Large intestine (tissue), 3 donors: ENCODE data around the gene CCNF. TPM values are rescaled to one million over a fixed set of nuclear protein-coding genes. Genes with fewer than 3 reads are reported as not detected.

Source experiments
- DNase-seq, 2 donors: peaks; one replicate each; pipeline versions ENCODE4 v3.0.0 to v3.0.0-alpha.2; 2013
- H3K27ac ChIP-seq: one replicate; pipeline ENCODE4 v1.5.1; 2013; ENCODE audit warnings: low read length
- H3K27me3 ChIP-seq: 2 replicates; pipeline ENCODE4 v1.6.1; 2013; ENCODE audit warnings: low read length; ENCODE audit not compliant: control insufficient read depth, insufficient read depth
- H3K36me3 ChIP-seq: 2 replicates; pipeline ENCODE4 v1.6.1; 2013; ENCODE audit warnings: low read length; ENCODE audit not compliant: control insufficient read depth, insufficient read depth
- H3K4me1 ChIP-seq: one replicate; pipeline ENCODE4 v1.6.1; 2013; ENCODE audit warnings: low read length; ENCODE audit not compliant: control insufficient read depth, insufficient read depth
- H3K4me3 ChIP-seq: one replicate; pipeline ENCODE4 v1.5.1; 2013; ENCODE audit warnings: low read length
- H3K9me3 ChIP-seq: one replicate; pipeline ENCODE4 v1.6.1; 2013; ENCODE audit warnings: mild to moderate bottlenecking, low read depth, low read length, moderate library complexity; ENCODE audit not compliant: control insufficient read depth
- WGBS: methylation state at CpG from one replicate; pipeline ENCODE4 v1.1.5; 2013; ENCODE audit warnings: low lambda C conversion rate; ENCODE audit not compliant: insufficient coverage; 5-methylcytosine and 5-hydroxymethylcytosine counted together
- polyA plus RNA-seq: library from polyadenylated mRNA; unstranded; fragments of 120-200 nt; gene quantifications from one replicate; pipeline ENCODE4 v1.2.1, GENCODE V29; 2013

The CCNF gene
- polyA plus RNA-seq, 1 donor, result 6.4 TPM

DNA sequence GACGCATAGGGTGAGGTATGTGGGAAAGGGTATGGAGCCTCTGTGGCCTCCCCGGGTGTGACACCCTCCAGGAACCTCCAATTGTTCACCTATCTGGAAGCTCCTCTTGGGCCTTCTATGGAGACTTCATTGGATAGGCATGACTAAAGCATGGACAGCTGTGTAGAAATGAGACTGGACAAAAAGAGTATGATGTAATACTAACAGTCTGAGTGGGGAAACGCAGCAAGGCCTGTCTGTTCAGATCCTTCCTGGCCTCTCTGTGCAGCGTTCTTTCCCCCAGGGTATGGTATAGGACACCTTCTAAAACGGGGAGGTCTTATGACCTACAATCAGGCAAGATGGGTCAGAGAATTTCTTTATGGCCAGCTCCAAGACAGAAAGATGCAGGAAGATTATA lies 30.7 kb upstream of the CCNF start:
- no CpG with 5 or more reads among the region's 5 CpGs for WGBS
- Histone ChIP-seq H3K4me3 (no peak overlapping the region), H3K36me3 (no peaks in the 10 kb centered on the region), H3K27ac (no peak overlapping the region), H3K9me3 (peaks cover 3% of the 10 kb centered on the region), H3K4me1 (no peaks in the 10 kb centered on the region), H3K27me3 (no peaks in the 10 kb centered on the region)
- no peak for DNase-seq

DNA sequence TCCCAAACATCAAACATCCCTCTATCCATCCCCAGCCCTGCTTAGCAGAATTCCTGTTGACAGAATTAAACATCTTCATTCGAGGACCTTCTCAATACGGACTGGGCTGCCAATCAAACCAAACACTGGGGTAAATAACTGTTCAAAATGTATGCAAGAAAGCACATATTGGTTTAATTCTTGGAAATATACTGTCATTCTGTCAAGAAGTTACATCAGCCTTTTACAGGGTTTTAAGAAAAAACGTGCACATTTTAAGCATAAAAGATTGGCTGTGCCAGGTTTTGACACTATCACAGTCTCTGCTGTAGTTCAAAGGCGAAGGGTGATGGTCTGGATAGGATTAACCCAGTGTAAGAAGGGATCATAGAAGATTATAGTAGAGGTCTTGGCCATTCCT lies 25.1 kb upstream of the CCNF start:
- WGBS, result 50% methylated on average over 2 of the region's 4 CpGs
- H3K27me3 ChIP-seq, result peaks cover 6% of the 10 kb centered on the region

DNA sequence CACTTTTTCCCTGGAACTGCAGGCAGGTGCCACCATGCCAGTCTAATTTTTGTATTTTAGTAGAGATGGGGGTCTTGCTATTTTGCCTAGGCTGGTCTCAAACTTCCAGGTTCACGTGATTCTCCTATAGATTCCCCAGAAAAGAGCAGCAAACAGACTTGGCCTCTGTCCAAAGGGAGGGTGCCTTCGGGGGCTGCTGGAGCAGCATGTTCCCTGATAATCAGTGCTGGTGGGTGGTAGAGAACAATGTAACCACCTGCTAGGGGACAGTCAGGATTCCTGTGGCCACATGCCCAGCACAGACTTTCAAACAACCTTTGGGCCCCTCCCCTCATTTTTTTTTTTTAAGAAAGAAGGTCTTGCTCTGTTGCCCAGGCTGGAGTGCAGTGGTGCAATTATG lies 14.2 kb upstream of the CCNF start:
- no peak overlapping the region for H3K4me3 ChIP-seq
- no peak overlapping the region for H3K27ac ChIP-seq
- no peaks in the 10 kb centered on the region for H3K4me1 ChIP-seq
- DNase-seq, result no peak
- WGBS, result no CpG with 5 or more reads among the region's 2 CpGs
- peaks cover 20% of the 10 kb centered on the region for H3K27me3 ChIP-seq
- H3K36me3 ChIP-seq, result no peaks in the 10 kb centered on the region
- H3K9me3 ChIP-seq, result no peaks in the 10 kb centered on the region

More for the DNA sequence above, 25.1 kb upstream of the CCNF start:
- no peak overlapping the region for H3K4me3 ChIP-seq
- peaks cover 3% of the 10 kb centered on the region for H3K9me3 ChIP-seq
- H3K36me3 ChIP-seq, result no peaks in the 10 kb centered on the region
- no peak overlapping the region for H3K27ac ChIP-seq
- no peaks in the 10 kb centered on the region for H3K4me1 ChIP-seq
- no peak for DNase-seq

DNA sequence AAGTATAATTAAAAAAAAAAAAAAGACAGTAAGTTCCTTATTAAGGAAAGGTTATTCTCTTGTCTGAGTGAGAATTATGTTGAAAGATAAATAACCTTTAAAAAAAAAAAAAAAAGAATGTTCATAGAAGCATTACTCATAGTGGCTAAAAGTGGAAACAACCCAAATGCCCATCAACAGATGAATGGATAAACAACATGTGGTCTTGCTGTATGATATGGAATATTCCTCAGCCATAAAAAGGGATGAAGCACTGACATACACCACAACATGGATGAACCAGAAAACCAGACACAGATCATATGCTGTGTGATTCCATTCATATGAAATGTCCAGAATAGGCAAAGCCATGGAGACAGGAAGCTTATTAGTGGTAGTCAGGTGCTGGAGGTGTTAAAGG lies 9.2 kb upstream of the CCNF start:
- no peaks in the 10 kb centered on the region for H3K4me1 ChIP-seq
- H3K36me3 ChIP-seq, result no peaks in the 10 kb centered on the region
- H3K4me3 ChIP-seq, result no peak overlapping the region
- H3K27ac ChIP-seq, result no peak overlapping the region
- no peaks in the 10 kb centered on the region for H3K9me3 ChIP-seq
- no peak for DNase-seq
- H3K27me3 ChIP-seq, result peaks cover 9% of the 10 kb centered on the region

DNA sequence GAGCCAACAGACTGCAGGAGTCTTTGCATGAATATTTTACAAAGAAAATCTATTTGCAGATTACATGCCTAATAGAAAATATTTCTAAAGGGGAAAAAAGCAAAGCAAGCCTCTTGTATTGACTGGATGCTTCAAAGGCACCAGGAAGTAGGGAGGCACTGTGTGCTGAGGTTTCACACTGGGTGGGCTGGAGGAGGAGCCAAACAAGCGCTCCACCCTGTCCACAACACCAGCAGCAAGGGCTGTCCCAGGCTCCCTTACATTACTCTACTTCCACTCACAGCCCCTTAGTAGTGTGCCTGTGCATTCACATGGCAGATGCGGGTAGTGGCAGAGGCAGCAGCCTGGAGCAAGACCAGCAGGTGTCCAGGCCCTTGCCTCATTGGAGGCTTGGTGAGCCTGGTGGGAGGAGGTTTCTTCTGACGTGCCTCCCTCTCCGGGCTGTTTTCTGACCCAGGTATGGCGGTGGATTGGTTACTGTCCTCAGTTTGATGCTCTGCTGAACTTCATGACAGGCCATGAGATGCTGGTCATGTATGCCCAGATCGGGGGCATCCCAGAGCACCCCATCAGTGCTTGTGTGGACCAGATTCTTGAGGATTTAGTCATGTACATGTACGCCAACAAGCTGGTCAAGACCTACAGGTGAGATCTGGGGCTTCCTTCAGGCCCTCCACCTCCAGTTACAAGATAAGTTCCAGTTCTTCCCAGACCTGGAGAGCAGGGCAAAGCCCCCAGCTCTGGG lies 7.0 kb upstream of the CCNF start:
- no peaks in the 10 kb centered on the region for H3K36me3 ChIP-seq
- H3K27me3 ChIP-seq, result peaks cover 3% of the 10 kb centered on the region
- no peak overlapping the region for H3K4me3 ChIP-seq
- no peak overlapping the region for H3K27ac ChIP-seq
- H3K9me3 ChIP-seq, result no peaks in the 10 kb centered on the region
- no peak for DNase-seq
- no CpG with 5 or more reads among the region's 7 CpGs for WGBS
- no peaks in the 10 kb centered on the region for H3K4me1 ChIP-seq

DNA sequence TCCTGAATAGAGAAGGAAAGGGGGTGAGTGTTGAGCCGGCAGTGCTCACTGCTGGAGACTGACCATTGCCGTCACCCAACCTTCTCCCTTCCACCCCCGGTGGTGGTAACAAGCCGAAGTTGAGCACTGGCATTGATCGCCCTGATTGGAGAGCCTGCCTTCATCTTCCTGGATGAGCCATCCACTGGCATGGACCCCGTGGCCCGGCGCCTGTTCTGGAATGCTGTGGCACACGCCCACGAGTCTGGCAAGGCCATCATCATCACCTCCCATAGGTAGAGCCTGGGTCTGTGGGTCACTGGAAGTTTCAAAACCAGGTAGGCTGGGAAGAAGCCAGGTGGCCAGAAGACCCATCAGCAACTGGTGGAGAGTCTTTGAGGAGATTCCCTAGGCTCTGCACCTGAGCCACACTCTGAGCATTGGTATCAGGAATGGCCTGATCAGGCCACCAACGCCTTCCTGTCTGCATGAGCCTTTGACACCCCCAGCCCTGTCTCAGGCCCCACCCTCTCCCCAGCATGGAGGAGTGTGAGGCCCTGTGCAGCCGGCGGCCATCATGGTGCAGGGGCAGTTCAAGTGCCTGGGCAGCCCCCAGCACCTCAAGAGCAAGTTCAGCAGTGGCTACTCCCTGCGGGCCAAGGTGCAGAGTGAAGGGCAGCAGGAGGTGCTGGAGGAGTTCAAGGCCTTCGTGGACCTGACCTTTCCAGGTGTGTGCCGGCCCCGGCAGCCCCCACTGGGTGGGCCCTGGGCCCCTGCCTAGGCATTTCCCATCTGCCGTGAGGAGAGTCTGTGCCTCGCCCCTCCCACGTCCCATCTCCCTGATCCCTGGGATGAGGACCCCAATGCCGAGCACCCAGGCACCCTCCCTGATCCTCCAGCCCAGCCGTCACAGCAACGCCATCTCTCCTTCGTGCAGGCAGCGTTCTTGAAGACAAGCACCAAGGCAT lies 4.9 kb upstream of the CCNF start:
- Histone ChIP-seq H3K9me3 (no peaks in the 10 kb centered on the region), H3K27ac (no peak overlapping the region), H3K4me3 (no peak overlapping the region), H3K36me3 (no peaks in the 10 kb centered on the region), H3K4me1 (peaks cover 9% of the 10 kb centered on the region), H3K27me3 (peaks cover 3% of the 10 kb centered on the region)
- no CpG with 5 or more reads among the region's 25 CpGs for WGBS
- no peak for DNase-seq

DNA sequence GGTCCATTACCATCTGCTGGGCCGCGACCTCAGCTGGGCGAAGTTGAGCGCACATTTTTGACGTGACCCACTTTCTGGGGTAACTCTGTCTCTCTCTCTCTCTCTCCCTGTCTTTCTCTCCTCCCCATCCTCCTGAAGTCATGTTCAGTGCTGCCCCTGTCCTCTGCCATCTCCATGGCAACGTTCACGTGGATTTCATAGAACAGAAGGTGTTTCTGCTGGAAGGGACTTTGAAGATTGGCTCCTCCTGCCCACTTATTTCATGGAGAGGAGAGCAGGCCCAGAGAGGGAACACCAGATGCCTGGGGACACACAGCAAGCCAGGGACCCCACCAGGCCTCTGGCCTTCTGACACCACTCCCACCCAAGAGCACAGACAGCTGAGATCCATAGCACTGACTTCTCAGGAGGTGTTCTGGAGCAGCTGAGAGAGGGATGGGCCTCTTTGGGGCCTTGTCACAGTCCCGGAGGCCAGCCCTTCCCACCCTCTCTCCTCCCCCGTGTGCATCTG lies 4.2 kb upstream of the CCNF start:
- WGBS, result no CpG with 5 or more reads among the region's 9 CpGs
- Histone ChIP-seq H3K36me3 (no peaks in the 10 kb centered on the region), H3K9me3 (no peaks in the 10 kb centered on the region), H3K4me3 (no peak overlapping the region), H3K27me3 (peaks cover 3% of the 10 kb centered on the region), H3K27ac (no peak overlapping the region), H3K4me1 (peaks cover 10% of the 10 kb centered on the region)
- no peak for DNase-seq

DNA sequence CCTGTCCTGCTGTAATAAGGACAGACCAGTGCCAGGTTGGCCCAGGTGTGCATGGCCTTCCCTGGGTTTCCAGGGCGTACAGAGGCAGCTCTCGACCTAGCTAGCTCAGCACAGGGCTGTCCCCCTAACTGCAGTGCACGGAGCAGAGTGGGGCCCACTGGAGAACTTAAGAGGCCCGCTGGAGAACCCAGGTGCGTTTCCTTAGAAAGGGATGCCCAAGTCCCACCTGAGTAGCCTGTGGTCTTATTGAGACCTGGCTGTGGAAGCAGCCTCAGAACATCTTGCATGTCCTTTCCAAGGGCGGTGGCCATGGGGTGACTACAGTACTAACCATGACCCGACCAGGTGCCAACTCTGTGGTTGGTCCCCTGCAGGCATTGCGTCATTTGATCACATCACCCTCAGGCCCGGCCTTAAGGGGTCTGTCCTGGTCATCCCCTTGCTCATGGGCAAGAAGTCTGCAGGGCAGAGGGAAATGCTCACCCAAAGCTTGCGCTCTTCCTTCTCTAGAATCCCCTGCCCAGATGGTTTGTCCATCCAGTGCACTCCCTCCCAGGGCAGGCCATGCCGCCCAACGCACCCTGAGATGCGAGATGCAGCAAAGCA lies 3.3 kb upstream of the CCNF start:
- H3K9me3 ChIP-seq, result no peaks in the 10 kb centered on the region
- no peak overlapping the region for H3K27ac ChIP-seq
- peaks cover 3% of the 10 kb centered on the region for H3K27me3 ChIP-seq
- H3K36me3 ChIP-seq, result no peaks in the 10 kb centered on the region
- no peak for DNase-seq
- H3K4me3 ChIP-seq, result no peak overlapping the region
- WGBS, result no CpG with 5 or more reads among the region's 13 CpGs
- peaks cover 18% of the 10 kb centered on the region for H3K4me1 ChIP-seq

DNA sequence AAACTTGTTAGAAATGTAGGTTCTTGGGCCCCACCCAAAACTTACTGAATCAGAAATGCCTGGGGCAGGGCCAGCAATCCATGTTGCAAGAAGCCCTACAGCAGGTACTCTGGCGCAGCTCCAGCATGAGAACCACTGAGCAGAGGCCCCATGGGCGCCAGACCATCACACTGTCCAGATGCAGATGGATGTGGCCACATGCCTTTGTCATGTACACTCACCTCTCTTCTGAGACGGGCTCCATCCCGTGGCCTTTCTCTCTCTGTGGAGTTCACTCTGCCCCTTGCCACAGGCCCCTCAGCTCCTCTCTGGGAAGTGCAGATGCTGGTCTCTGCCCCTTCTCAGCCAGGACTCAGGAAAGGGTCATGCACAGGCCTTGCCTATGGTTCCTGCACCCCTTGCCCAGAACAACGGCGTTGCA lies 2.3 kb upstream of the CCNF start:
- H3K4me1 ChIP-seq, result peaks cover 18% of the 10 kb centered on the region
- WGBS, result no CpG with 5 or more reads among the region's 6 CpGs
- peaks cover 3% of the 10 kb centered on the region for H3K27me3 ChIP-seq
- no peak for DNase-seq
- no peak overlapping the region for H3K4me3 ChIP-seq
- no peak overlapping the region for H3K27ac ChIP-seq
- peaks cover under 1% of the 10 kb centered on the region for H3K36me3 ChIP-seq
- no peaks in the 10 kb centered on the region for H3K9me3 ChIP-seq

DNA sequence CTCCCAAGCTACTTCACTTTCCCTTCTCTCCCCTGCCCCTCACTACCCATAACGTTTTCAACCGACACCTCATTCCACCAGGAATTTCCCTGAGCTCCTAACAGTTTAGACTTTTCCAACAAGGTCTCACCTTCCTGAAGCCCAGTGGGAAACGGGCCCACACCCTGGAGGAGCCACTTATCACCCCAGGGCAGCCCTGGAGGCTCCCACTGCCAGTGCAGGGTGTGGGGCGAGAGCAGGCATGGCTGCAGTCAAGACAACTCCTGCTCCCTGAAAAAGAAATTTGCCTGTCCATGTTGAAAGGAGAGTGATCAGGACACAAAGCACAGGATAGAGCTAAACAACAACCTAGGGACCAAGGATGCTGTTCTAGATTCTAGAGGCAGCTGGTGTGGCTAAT lies 1.7 kb upstream of the CCNF start:
- Histone ChIP-seq H3K4me3 (no peak overlapping the region), H3K27me3 (no peaks in the 10 kb centered on the region), H3K9me3 (no peaks in the 10 kb centered on the region), H3K4me1 (peaks cover 18% of the 10 kb centered on the region), H3K27ac (no peak overlapping the region), H3K36me3 (peaks cover 5% of the 10 kb centered on the region)
- DNase-seq, result no peak
- WGBS, result no CpG with 5 or more reads among the region's 4 CpGs
